Tibial artery (tissue), 4 donors: ENCODE results near the gene NDUFS8.

ENCODE experiments used
- DNase-seq, 2 donors: peaks; one replicate each; pipeline ENCODE4 v3.0.0-alpha.2; 2019
- H3K27ac ChIP-seq, 2 donors: fragments of 200-600 bp; sonication (generic) in 1 of 2; 1 replicate in 1 of 2; 2 replicates in 1 of 2; pipeline ENCODE4 v1.5.1; 2018 to 2019; ENCODE audit warnings: mild to moderate bottlenecking in 1 of 2
- H3K27me3 ChIP-seq, 2 donors: fragments of 200-600 bp; sonication (generic) in 1 of 2; one replicate each; pipeline versions ENCODE4 v1.5.1 to v1.6.0; 2016 to 2019
- H3K36me3 ChIP-seq, 3 donors: fragments of 200-600 bp; sonication (generic) in 2 of 3; one replicate each; pipeline ENCODE4 v1.5.1; 2016 to 2019; ENCODE audit warnings: mild to moderate bottlenecking in 2 of 3
- H3K4me1 ChIP-seq, 4 donors: fragments of 200-600 bp; sonication (generic) in 2 of 4; 1 replicate in 3 of 4; 2 replicates in 1 of 4; pipeline ENCODE4 v1.5.1; 2016 to 2019
- H3K4me3 ChIP-seq, 2 donors: fragments of 200-600 bp; sonication (generic) in 1 of 2; 1 replicate in 1 of 2; 2 replicates in 1 of 2; pipeline ENCODE4 v1.5.1; 2018 to 2019; ENCODE audit warnings: mild to moderate bottlenecking in 2 of 2
- H3K9me3 ChIP-seq, 3 donors: fragments of 200-600 bp; sonication (generic) in 1 of 3; one replicate each; pipeline ENCODE4 v1.5.1; 2016 to 2019
- CTCF ChIP-seq, 2 experiments: fragments of 200-600 bp in 1 of 2; fragments of 450-650 bp in 1 of 2; IDR thresholded peaks; one replicate each; pipeline ENCODE4 v1.5.1; 2017 to 2019; ENCODE audit warnings: antibody characterized with exemption in 2 of 2, mild to moderate bottlenecking in 1 of 2, moderate library complexity in 1 of 2
- intact Hi-C: fragments of 100-400 bp; cut with DNase I; formaldehyde crosslinking; loops from one replicate; pipeline ENCODE4 v1.15.0; 2023; ENCODE audit warnings: low total_unique reads

Gene NDUFS8

DNA sequence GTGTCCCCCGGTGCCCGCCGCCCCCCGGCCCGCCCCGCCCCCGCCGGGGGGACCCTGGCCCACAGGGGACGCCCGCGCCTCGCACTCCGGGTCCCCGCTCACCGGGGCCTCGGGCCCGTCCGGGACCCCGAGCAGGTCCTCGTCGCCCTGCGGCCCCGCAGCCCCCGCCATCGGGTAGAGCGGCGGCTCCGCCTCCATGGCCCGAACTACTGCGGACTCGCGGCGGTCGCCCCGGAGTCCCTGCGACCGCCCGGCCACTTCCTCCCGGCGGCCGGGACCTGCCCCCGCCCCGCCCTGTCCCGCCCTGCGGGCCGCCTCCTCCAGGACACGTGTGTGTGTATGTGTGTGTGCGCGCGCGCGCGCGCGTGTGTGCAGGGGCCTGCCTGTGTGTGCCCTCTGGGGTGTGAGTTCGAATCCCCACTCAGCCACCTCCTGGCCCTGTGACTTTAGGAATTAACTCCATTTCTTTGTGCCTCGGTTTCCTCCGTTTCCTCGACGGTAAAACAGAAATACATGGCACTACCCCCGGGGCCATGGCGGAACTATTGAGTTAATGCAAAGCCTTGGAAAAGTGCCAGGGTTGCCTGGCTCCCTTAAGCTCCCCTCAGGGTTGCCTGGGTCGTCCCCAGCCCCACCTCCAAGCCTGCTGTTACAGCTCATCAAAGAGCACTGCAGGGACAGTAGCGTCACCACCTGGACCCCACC, 26.5 kb upstream of the NDUFS8 start, which contains the start of gene UNC93B1:
TSS of gene UNC93B1 (minus strand) at position 252 of the 705 bp plus-strand sequence. CDS start at position 198, 54 bp downstream.
- no peaks in the 10 kb centered on the region for H3K9me3 ChIP-seq
- peak within 1 kb of the TSS; percentile 74 to 76 for H3K4me3 ChIP-seq
- peaks cover 0 to 29% (median 12%) of the 10 kb centered on the region in 4 donors for H3K4me1 ChIP-seq
- H3K36me3 ChIP-seq = peaks cover 0 to 4% (median 0%) of the 10 kb centered on the region in 3 donors
- H3K27me3 ChIP-seq = no peaks in the 10 kb centered on the region
- intact Hi-C loops = no loop called here
- no peak for TF ChIP-seq CTCF (IDR thresholded peaks at IDR 0.05)
- DNase-seq = peak; percentile 93 to 95
- H3K27ac ChIP-seq = peak within 1 kb of the TSS; percentile 71 to 78

- TF ChIP-seq CTCF (IDR thresholded peaks at IDR 0.05) = no peak
- Histone ChIP-seq H3K27ac (peak overlapping the region; percentile 71 to 78), H3K27me3 (no peaks in the 10 kb centered on the region), H3K9me3 (no peaks in the 10 kb centered on the region), H3K4me1 (peaks cover 0 to 36% (median 18%) of the 10 kb centered on the region in 4 donors), H3K36me3 (no peaks in the 10 kb centered on the region), H3K4me3 (peak overlapping the region; percentile 74 to 76)
- intact Hi-C loops = loop anchor here (5.0 kb wide), 2 partner anchors 38 to 208 kb away; partner anchors contain the start of gene KMT5B
- no peak for DNase-seq
These were observed 25.7 kb upstream of the NDUFS8 start for GRCh38 chr11:68004551-68005335.

DNA sequence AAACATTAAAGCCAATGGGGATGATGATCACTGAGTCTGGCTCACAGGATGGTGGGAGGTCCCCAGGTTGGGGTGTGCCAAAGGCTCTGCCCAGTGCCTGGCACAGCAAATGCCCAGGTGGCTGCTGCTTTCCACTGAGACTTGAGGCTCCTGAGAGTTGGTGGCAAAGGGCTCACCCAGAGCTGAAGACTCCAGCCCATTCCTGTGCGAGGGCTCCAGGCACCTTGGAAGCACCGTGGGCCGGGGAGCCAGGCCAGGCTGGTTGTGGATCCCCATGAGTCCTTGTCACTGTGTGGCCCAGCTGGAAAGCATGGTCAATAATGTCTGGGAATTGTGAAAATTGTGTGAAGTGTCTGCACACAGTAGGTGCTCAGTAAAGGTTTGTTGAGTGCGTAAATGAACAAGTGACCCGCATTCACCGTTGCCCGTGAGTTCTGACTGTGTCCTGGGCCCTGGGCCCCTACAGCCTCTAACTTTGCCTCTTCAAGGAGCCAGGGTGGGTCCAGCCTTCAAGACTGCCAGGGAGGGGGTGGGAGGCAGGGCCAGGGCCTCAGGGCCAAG, 23.8 kb upstream of the NDUFS8 start:
- no peaks in the 10 kb centered on the region for H3K9me3 ChIP-seq
- intact Hi-C loops = loop anchor here (5.0 kb wide), 2 partner anchors 36 to 206 kb away; partner anchors contain the start of gene KMT5B
- no peaks in the 10 kb centered on the region for H3K36me3 ChIP-seq
- H3K27ac ChIP-seq = no peak overlapping the region
- no peak for TF ChIP-seq CTCF (IDR thresholded peaks at IDR 0.05)
- H3K4me1 ChIP-seq = peaks cover 0 to 55% (median 34%) of the 10 kb centered on the region in 4 donors
- H3K27me3 ChIP-seq = no peaks in the 10 kb centered on the region
- DNase-seq = no peak
- H3K4me3 ChIP-seq = no peak overlapping the region

DNA sequence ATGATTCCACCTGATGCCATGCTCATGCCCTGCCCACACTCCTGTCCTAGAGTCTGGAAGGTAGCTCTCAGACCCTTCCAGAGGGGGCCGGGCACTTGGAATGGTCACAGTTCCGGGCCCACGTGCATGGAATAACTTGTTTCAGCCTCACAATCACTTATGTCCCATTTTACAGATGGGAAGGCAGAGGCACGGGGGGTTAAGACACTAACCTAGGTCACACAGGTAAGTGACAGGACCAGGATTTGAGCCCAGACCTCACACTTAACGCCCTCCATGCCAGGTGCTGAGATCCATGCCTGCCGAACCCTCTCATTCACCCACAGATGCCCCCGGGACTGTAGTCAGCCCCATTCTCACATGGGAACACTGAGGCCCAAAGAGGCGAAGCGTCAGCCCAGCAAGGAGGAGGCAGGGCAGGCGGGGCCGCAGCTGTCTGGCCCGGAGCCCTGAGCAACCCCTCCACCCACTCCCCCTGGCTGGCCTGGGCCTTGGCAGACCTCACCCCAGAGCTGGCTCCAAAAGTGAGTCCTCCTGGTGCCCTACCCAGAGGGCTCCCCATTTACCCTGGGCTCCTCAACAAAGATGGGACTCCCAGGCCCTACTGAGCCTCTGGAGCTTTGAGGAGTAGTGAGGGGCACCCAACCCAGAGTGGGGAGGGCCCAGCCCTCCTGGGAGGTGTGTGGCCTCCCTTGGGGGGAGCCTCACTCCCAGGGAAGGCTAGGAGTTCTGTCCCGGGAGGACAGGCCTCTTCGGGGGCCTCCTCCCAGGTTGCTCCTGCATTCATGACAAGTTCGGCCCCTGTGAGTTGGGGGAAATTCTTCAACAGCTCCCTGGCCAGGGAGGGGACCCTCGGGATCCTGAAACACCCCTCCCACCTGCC, 22.7 kb upstream of the NDUFS8 start:
- Histone ChIP-seq H3K4me1 (peaks cover 0 to 61% (median 44%) of the 10 kb centered on the region in 4 donors), H3K36me3 (no peaks in the 10 kb centered on the region), H3K27ac (peak overlapping the region in 1 of 2 donors; percentile 93), H3K4me3 (no peak overlapping the region), H3K9me3 (no peaks in the 10 kb centered on the region), H3K27me3 (no peaks in the 10 kb centered on the region)
- intact Hi-C loops = loop anchor here (5.0 kb wide), 2 partner anchors 35 to 205 kb away; partner anchors contain the start of gene KMT5B
- no peak for DNase-seq
- TF ChIP-seq CTCF (IDR thresholded peaks at IDR 0.05) = no peak
